ENCODE measurements around the gene SPATS2L.

- no peak for TF ChIP-seq EP300 (IDR thresholded peaks at IDR 0.05; ENCODE audit: borderline replicate concordance)
- TF ChIP-seq FOXM1 (IDR thresholded peaks at IDR 0.05; ENCODE audit: borderline replicate concordance, low read depth), result no peak
- TF ChIP-seq NFIC (IDR thresholded peaks at IDR 0.05), result no peak
- no peak for TF ChIP-seq TEAD4 (IDR thresholded peaks at IDR 0.05)
- no peak for TF ChIP-seq TAF1 (IDR thresholded peaks at IDR 0.05; ENCODE audit: low read depth)
- no peak for TF ChIP-seq REST (IDR thresholded peaks at IDR 0.05; ENCODE audit: low read depth)
- no peak for TF ChIP-seq YY1 (IDR thresholded peaks at IDR 0.05; ENCODE audit: low read depth)
- no peak for TF ChIP-seq CREB1 (IDR thresholded peaks at IDR 0.05; ENCODE audit: low read depth)
- no peak for TF ChIP-seq RAD21 (IDR thresholded peaks at IDR 0.05; ENCODE audit: low read depth)
- TF ChIP-seq TCF12 (IDR thresholded peaks at IDR 0.05; ENCODE audit: low read depth), result no peak
- TF ChIP-seq ZBTB7A (IDR thresholded peaks at IDR 0.05; ENCODE audit: low read depth), result no peak
- TF ChIP-seq MAX (IDR thresholded peaks at IDR 0.05), result no peak
- no peak for TF ChIP-seq CEBPB (IDR thresholded peaks at IDR 0.05)
- no peak for TF ChIP-seq USF1 (IDR thresholded peaks at IDR 0.05)
Observed at GRCh38 chr2:200362202-200362917, 55.9 kb downstream of the SPATS2L start.

All from Ishikawa (cell line).